HG02970 (cell line): ENCODE data around the gene GALNT9.
"Not testable (repeated sequence)": the region's sequence is repeated elsewhere in the genome, so short reads cannot be mapped to it uniquely, and the experiment has no call there.

Experiments
- ATAC-seq: cut with Tn5 transposase; IDR thresholded peaks from one replicate; pipeline ENCODE4 v1.9.1; 2021; ENCODE audit warnings: mild to moderate bottlenecking, moderate library complexity, moderate number of reproducible peaks; ENCODE audit not compliant: unreplicated experiment, low FRiP score

Gene GALNT9

DNA sequence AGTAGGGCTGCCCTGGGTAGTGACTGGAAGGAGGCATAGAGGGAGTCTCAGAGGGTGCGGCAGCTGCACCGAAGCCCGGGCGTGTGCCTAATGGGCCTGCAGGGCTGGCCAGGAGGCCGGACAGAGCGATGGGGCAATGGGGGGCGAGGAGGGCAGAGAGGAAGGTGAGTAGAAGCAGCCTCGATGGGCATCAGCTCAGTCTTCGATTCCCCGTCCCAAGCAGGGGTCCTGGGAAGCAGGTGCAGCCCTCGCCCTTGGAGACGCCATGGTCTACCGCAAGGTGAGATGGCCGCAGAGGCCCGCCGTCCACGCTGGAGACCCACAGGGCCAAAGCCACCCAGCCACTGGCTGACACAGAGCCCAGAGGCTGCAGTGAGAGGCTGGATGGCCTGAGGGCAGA, 70.8 kb downstream of the GALNT9 start:
- ATAC-seq, result no peak

DNA sequence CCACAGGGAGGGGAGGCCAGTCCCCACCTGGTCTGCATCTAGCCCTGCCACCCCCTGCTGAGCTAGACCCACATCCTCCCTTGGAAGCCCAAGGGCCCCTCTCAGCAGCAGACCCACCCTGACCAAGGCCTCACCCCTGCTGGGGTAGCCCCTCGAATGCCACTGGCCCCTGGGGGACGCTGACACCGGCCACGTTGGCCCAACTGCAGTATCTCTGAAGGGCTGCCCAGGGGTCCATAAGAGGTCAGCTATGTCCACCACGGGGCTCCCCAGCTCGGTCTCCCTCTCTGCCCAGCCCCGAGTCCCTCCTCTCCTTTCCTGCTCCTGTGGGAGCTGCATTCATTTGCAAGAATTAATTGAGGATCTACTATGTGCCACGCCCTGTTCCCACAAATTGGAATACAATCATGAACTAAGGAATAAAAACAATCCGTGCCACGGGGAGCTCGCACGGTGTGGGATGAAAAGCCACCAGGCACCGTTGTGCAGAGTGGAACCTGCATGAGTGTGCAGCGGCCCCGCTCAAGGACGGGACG, 71.4 kb downstream of the GALNT9 start:
- ATAC-seq, result no peak

DNA sequence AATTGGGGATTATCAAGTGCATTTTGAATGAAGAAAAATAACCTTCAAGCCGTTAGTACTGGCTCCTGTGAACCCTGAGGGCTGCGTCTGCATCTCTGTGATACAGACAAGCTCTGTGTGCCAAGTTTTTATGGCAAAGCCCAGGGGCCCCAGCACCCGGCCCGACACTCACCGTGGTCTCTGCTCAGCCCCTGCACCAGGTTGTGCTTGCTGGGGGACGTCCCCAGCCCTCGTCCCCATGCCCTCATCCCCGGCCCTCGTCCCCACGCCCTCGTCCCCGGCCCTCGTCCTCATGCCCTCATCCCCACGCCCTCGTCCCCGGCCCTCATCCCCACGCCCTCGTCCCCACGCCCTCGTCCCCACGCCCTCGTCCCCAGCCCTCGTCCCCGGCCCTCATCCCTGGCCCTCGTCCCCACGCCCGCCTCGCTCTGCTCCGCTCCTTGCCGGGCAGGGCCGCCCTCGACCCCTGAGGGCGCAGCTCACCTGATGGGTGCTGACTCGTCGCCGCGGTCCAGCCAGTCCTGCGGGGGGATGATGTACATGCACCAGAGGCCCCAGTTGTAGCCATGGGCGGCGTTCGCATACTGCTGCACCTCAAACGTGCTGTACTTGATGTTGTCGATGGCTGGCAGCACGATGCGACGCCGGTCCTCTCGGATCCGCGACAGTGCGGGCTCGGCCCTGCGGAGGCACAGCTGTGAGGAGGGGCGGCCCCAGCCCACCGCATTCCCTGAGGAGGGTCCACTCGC, 72.0 kb downstream of the GALNT9 start:
- no peak for ATAC-seq

DNA sequence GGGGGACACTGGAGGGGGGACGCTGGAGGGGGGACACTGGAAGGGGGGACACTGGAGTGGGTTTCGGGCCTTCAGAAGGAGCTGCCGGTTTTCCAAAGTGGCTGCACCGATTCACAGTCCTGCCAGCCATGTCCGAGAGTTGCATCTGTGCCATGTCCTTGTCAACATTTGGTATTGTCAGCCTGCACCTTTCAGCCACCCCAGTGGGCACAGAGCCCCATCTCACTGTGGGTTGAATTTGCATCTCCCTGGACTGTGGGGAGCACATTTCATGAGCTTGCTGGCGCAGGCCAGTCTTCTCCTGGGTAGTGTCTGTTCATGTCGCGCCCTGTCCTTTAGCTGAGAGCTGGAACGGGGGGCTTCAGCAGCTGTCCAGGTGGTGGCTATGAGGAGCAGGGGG, 72.7 kb downstream of the GALNT9 start:
- no peak for ATAC-seq

DNA sequence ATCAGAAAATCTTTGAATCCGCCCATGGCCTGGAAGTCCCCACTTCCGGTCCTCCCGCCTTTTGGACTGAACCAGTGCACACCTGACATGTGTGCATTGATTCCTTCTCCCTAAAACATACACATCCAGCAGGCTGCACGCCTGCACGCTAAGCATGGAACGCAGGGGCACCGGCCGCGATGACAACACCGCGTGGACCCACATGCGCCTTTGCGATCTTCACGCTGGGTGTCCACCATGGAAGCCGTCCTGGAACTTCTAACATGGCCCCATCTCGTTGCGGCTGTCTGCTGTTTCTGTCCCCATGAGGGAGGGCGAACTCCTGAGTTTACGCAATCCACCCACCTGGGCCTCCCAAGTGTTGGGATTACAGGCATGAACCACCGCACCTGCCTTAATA, 73.7 kb downstream of the GALNT9 start:
- no peak for ATAC-seq

DNA sequence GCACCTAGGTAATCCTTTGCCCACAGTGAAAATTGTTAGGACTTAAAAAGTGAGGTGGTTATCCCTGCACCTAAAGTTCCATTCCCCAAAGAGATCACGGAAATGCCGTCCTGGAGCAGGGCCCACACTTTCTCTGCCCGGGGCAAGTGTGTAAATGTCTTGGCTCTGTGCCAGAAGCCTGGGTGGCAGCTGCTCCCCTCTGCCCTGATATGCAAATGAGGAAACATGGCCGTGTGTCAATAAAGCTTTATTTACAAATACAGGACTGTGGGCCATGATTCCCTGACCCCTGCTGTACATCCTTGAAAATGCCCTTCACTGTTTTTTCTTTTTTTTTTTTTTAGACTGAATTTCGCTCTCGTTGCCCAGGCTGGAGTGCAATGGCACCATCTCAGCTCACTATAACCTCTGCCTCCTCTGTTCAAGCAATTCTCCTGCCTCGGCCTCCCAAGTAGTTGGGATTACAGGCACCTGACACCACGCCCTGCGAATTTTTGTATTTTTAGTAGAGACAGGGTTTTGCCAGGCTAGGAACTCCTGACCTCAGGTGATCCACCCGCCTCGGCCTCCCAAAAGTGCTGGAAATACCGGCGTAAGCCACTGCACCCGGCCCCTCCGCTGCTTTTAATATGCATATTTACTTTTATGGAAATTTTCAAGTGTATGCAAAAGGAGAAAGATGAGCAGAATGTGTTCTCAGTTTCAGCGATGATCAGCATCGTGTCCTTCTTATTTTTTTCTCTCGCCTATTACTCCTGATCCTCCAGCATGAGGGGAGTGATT, 75.5 kb downstream of the GALNT9 start:
- no peak for ATAC-seq

DNA sequence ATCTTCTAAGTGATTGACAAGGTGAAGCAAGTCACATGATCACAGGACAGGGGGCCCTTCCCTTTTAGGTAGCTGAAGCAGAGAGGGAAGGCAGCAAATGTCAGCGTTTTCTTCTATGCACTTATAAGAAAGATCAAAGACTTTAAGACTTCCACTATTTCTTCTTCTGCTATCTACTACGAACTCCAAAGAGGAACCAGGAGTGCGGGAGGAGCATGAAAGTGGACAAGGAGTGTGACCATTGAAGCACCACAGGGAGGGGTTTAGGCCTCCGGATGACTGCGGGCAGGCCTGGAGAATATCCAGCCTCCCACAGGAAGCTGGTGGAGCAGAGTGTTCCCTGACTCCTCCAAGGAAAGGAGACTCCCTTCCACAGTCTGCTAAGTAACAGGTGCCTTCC, 76.4 kb downstream of the GALNT9 start:
- not testable (repeated sequence) for ATAC-seq

DNA sequence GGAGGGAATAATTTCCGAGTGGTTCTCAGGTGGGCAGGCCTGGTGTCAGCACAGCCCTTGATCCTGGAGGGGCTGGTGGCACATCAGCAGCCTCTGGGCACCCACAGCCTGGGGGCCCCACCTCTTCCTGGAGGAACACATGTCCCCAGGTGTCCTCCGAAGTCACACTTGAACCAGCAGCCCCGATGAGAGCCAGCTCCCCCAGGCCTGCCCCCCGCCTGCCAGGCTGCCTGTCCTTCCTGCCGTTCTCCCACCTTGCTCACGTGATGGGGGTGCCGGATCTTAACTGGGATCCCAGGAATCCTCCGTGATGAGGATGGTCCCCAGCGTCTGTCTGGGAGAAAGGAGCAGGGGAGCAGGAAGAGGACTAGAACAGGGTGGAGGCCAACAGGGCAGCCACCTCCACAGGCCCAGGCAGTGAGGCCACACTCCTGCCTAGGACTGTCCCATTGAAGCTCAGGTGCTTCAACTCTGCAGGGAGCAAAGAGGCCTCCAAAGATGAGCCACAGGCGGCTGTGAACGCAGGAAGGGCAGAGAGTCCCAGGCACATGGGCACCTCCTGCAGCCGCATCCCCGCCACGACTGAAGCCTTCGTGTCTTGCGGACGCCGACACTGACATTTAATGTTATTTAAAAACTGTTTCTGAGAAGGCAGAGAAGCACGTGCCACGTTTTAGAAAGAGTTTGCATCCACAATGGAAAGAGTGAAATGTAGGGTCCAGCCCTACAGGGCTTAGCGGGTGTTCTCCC, 77.5 kb downstream of the GALNT9 start:
- no peak for ATAC-seq

DNA sequence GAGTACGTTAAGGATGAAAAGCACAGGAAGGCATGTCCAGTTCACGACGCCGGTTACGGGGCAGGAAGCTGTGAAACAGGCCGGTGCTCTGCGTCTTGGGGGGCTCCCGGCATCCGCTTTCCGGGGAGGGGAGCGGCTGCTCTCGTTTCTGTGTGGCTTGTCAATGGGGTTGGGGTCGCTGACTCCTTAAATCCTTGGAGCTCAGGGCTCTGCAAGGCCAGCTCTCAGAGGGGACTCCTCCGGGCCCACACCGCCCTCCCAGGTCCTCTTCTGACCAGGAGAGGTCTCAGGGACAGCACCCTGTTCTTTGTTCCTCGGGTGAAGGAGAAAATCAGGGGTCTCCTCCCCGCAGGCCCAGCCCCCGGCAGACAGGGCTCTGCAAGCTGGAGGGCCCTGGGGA, 78.1 kb downstream of the GALNT9 start:
- ATAC-seq, result no peak

DNA sequence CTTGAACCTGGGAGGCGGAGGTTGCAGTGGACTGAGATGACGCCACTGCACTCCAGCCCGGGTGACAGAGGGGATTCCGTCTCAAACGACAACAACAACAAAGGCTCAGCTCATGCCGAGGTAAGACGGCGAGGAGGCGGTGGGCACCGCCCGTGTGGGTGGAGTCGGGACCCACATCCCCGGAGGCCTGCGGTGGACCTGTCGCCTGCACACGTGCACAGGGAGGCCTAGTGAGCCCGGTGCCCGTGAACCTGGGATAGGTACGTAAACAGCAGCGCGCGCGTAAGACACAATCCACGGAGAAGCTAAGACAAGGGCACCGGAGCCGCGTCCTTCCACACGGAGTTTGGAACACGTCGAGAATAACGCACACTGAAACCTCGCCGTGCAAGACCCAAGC, 78.7 kb downstream of the GALNT9 start:
- no peak for ATAC-seq

DNA sequence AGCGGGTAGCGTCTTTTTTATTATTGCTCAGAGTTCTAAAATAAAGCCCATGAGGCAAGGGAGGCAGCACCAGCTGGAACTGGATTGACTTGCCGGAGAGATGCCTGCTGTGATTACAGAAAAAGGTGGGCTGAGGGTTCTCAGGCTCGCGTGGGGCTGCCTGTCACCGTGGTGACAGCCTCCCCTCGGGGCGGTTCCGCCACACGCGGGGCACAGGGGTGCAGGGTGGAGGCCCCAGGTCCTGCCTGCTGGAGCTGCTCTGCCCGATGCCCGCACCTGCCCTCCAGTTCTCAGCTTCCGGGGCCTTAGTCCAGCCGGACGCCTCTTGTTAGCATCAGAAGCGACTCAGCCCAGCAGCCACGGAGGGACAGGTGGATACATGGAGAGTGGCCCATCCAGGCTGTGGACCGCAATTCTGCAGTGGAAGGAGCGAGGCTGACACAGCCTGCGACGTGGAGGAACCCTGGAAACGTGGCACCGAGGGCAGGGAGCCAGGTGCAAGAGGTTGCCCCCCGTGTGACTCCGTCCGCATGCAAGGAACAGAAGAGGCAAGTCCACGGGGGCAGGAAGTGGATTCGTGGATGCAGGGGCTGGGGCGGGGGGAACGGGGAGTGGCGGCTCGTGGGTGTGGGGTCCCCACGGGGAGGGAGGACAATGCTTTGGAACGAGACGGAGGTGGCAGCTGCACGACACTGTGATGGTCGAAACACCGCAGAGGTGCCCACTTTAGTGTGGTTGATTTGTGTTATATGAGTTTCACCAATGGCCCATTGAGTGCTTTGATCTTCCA, 79.5 kb downstream of the GALNT9 start:
- ATAC-seq, result no peak

DNA sequence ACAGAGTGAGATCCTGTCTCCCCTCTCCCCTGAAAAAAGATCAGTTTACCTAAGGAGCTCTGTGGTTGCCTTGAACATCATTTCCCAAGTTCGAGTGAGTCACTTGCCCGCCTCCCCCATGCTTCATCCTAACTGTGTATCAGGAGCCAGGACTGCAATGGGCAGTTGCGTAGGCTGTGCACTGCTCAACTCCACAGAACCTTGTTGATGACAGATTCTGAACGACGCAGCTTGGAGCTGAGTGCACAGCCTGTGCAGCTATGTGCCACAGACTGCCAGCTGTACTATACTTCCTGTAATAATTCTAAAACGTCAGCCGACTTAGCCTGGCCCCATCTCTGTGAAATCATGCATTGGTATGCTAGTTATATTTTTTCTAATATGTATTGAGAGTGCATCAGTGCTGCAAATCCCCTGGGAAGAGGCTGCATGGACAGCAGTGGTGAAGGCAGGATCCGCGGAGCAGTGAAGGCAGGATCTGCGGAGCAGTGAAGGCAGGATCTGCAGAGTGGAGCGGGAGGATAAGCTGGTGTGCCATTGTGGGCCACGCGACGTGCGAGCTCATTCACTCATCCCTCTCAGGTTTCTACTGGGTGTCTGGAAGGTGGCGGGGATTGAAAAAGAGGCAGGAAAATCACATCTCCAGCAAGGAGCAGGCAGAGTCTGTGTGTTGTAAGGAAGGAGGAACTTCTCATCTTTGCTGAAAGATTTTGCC, 80.8 kb downstream of the GALNT9 start:
- no peak for ATAC-seq

DNA sequence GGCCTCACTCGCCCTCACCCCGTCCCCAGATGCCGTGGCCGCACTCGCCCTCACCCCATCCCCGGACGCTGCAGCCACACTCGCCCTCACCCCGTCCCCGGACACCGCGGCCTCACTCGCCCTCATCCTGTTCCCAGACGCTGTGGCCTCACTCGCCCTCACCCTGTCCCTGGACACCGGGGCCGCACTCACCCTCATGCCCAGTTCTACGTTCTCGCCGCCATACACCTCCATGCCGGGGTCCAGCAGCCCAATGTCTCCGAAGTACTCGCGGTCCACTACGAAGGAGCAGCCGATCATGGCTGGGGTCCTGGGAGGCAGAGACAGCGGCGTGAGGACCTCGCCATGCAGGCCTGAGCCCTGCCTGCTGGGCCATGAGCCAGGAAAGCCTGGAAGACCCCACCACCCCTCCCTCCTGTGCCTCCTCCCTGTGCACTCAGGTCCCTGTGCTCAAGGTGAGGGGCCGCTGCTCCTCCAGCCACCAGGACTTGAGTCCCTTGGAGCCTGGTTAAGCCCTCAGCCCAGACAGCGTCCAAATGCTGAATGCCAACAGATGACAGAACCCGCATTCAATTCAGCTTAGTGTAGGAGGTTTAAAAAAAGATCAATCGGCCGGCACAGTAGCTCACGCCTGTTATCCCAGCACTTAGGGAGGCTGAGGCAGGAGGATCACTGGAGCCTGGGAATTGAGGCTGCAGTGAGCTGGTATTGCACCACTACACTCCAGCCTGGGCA, 81.5 kb downstream of the GALNT9 start:
- no peak for ATAC-seq

DNA sequence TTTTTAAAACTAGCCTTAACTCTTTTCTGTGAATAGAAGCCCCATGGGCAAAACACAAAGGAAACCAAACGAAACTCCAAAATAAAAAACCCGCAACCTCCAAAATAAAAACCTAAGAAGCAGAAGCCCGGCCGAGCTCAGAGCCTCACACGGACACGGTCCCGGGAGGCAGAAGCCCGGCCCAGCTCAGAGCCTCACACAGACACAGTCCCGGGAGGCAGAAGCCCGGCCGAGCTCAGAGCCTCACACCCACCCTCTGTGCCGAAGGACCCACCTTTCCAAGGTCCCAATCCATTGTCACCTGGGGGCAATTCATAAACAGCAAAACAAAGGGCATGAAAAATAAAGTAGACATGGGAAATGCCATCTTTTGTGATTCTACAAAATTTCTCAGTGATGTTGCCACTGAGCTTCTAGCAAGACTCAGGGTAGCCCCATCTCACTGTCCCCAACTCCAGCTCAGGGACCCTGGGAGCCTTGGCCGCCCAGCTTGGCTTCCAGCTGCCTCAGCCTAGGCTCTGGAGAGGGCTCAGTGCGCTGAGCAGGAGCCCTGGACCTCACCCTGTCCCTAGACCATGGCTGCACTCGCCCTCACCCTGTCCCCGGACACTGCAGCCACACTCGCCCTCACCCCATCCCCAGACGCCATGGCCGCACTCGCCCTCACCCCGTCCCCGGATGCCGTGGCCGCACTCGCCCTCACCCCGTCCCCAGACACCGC, 82.2 kb downstream of the GALNT9 start:
- ATAC-seq, result no peak

DNA sequence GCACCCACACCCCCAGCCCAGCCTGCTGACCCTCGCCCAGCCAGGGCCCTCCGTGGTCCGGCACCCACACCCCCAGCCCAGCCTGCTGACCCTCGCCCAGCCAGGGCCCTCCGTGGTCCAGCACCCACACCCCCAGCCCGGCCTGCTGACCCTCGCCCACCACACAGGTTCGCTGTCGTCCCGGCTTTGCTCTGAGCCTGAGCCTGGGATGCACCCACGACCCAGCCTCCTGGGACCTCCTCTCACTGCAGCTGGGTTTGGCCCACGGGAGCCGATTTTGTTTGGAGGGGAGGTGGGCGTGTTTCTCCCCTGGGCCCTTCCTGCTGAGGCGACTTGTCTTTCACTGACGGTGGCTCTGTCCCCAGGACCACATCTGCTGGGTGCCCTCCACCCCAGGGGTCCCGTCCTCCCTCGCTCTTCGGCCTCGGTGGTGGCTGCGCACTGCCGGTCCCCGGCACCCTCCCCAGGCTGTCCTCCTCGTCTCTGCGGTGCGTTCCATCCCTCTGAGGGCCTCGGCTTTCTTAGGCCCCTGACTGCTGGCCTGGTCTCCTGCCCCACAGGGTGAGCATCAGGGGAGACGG, 83.8 kb downstream of the GALNT9 start:
- ATAC-seq, result no peak

DNA sequence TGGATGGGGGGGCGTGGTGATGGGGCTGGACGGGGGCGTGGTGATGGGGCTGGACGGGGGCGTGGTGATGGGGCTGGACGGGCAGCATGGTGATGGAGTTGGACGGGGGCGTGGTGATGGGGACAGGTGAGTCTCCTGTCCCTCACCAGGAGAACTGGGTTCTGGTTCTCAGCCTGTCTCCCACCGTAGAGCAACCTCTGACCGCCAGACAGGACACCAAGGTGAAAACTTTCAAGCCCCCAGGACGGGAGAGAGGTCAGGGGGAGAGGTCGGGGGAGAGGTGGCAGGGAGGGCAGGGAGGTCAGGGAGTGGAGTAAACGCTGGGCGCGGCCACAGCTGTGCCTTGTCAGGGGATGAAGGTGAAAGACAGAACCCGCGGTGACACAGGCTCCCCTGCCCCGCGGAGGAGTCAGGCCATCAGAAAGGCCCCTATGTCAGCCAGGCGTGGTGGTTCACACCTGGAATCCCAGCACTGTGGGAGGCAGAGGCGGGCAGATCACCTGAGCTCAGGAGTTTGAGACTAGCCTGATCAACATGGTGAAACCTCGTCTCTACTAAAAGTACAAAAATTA, 84.6 kb downstream of the GALNT9 start:
- ATAC-seq, result no peak

DNA sequence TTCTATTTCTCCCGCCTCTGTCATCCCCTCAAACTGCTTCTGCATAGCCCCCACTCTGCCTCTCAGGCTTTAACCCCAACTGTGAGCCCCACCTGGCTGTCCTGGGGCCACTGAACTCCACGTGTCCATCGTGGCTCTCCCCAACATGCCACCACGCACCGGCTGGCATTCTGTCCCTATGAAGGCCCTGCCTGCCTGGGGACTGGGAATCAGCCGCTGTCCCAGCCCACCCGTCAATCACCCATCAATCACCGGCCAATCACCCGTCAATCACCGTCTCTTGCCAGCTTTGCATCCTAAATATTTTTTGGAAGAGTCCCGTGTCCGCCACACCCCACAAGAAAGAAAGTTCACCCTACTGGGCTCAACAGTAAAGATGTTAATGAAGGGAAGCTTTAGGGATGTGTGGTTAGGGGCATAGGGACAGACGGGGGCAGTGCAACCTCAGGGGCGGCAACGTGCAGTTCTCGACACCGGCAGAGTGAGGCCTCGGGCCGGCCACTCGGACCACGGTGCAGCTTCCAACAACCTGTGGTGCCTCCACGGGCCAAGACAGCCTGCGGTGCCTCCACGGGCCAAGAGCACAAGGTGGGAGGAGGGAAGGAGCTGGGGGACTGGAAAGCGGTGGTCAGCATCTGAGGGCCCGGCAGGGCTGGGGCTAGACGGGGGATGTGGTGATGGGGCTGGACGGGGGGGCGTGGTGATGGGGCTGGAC, 85.6 kb downstream of the GALNT9 start:
- ATAC-seq, result no peak
